Fibroblast of mammary gland (primary cell): ENCODE data around the gene NKX2-8.

ENCODE experiments used
- DNase-seq: peaks from one replicate; pipeline ENCODE4 v3.0.0-alpha.2; 2010; ENCODE audit warnings: low read depth
- H3K4me3 ChIP-seq: 2 replicates; pipeline ENCODE4 v1.5.1; 2011; ENCODE audit warnings: low read depth, mild to moderate bottlenecking, low read length, moderate library complexity; ENCODE audit not compliant: control insufficient read depth
- TF ChIP-seq, protein P1 (sequence below): conservative IDR thresholded peaks from 2 replicates; pipeline ENCODE4 v1.5.1; 2011; ENCODE audit warnings: low read depth, low read length, inconsistent platforms; ENCODE audit not compliant: control insufficient read depth, insufficient read depth

NKX2-8 gene

DNA sequence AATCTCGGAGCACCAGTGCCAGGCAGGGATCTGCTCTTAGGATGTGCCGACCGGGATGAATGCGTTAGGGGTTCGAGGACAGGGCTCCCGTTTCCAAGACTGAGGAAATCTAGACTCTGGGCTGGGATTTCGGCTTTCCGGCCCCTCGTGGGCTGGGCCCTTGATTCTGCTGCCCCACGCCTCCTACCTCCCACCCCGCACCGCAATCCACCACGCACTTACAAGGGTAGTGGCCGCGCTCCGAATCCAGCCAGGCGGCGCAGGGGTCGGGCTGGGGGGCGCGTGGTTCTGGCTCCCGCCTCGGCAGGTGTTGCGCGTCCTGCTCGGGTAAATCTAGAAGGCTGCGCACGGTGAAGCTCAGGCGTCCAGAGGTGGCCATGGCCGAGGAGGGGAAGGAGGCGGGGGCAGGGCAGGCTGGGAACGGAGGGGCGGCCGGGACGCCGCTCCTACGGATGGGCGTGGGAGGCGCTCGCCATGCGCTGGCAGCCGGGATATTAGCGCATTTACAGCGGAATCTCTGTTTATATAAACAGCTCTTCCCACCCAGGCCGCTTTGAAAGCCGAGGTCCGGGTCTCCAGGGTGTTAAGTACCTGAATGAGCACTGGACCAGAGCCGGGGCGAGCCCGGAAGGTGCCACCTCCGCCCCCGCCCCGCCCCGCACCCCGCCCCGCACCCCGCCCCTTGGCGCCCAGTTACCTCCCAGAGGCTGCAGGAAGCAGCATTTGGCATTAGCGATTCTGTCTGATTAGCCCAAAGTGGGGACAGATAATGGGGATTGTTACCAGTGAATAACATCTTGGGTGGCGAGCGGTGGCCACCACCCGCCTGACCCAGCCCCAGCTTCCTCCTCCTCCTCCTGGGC lies at the start of gene NKX2-8:
TSS of gene NKX2-8 (minus strand) at position 604 of the 863 bp plus-strand sequence. CDS start at position 379, 225 bp downstream.
- H3K4me3 ChIP-seq: peak within 1 kb of the TSS; percentile 38
- DNase-seq: no peak
- TF ChIP-seq, protein P1, sequence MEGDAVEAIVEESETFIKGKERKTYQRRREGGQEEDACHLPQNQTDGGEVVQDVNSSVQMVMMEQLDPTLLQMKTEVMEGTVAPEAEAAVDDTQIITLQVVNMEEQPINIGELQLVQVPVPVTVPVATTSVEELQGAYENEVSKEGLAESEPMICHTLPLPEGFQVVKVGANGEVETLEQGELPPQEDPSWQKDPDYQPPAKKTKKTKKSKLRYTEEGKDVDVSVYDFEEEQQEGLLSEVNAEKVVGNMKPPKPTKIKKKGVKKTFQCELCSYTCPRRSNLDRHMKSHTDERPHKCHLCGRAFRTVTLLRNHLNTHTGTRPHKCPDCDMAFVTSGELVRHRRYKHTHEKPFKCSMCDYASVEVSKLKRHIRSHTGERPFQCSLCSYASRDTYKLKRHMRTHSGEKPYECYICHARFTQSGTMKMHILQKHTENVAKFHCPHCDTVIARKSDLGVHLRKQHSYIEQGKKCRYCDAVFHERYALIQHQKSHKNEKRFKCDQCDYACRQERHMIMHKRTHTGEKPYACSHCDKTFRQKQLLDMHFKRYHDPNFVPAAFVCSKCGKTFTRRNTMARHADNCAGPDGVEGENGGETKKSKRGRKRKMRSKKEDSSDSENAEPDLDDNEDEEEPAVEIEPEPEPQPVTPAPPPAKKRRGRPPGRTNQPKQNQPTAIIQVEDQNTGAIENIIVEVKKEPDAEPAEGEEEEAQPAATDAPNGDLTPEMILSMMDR: no peak

DNA sequence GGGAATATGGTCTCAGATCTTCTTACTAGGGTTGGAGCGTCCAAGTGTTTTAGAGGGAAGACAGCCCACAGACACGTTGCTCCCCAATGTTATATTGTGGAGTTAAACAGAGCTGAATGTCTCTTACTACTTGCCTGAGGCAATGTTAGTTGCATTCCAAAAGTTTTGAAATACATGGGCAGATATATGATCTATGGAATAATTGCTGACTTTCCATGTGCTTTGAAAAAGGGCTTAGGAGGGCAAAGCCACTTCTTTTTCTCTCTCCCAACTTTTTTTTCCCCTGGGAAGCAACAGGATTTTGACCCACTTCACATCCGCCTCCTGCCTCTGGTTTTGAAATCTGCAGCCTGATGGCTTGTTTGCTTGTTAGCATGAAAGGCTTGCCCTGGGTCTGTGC lies 45.6 kb upstream of the NKX2-8 start:
- TF ChIP-seq, protein P1: no peak
- H3K4me3 ChIP-seq: no peak overlapping the region
- DNase-seq: no peak

DNA sequence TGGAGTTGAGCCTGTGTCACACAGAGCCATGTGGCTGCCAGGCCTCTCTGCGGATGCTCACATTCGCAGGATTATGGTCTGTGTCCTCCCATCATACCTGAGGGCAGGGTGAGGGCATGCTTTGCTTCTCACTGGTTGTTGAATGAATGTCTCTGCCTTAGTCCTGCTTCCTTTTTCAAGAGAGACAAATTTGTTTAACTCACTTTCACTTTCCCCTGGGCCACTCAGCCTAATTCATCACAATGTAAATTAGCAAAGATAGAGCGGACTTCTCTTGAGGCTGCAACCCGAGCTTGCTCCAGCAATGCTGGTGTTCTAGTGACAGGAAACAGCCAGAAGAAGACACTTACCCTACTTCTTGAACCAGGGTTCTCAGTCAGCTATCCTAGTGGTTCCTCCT lies 43.7 kb upstream of the NKX2-8 start:
- TF ChIP-seq, protein P1: no peak
- no peak for DNase-seq
- H3K4me3 ChIP-seq: no peak overlapping the region

GRCh38 chr14:36625436-36625835 lies 43.0 kb upstream of the NKX2-8 start:
- no peak for DNase-seq
- H3K4me3 ChIP-seq: no peak overlapping the region
- TF ChIP-seq, protein P1: no peak

- no peak overlapping the region for H3K4me3 ChIP-seq
- no peak for DNase-seq
- TF ChIP-seq, protein P1: no peak
Observed at GRCh38 chr14:36625014-36625413, 42.6 kb upstream of the NKX2-8 start.

DNA sequence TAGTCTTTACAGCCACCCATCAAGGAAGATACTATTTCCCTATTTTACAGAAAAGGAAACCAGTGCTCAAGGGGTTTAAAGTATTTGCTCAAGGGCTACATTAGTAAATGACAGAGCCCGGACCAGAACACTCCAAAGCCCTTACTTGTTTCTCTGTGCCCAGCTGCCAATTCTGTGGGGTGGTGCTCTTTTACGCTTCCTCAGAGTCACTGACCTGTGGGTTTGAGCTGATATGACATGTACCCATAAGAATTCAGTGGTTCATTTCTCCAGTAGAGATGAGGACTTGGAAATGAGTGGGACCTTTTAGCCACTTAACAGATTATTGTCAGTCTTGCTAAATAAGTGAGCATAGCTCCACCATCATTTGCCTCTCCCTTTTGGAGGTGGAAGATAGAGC lies 37.4 kb upstream of the NKX2-8 start:
- TF ChIP-seq, protein P1: no peak
- no peak for DNase-seq
- no peak overlapping the region for H3K4me3 ChIP-seq

DNA sequence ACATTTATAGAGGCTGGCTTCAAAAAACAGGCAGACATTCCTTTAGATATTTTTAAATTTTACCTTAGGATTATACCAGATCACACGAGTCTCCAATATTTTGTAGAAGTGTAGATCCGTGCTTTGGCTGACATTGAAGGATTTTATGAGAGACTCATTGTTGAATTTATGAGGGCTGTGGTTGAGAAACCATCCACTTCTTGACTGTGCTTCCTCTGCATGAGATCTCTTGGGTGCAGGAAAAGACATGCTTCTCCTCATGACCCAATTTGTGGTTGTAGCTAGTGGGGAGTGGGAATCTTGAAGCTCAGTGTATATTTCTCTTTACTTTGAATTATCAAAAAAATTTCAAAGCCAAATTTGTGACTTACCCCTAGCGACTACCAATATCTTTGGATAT lies 36.7 kb upstream of the NKX2-8 start:
- no peak for DNase-seq
- TF ChIP-seq, protein P1: no peak
- H3K4me3 ChIP-seq: no peak overlapping the region
